B cell (primary cell): ENCODE results near the gene FAM13C. TPM values are rescaled to one million over a fixed set of nuclear protein-coding genes. Genes with fewer than 3 reads are reported as not detected.

Experiments
- ATAC-seq: fragments of 200-7000 bp; cut with Tn5 transposase; one replicate; pipeline ENCODE4 v1.10.0; 2021; ENCODE audit warnings: low read depth, mild to moderate bottlenecking, moderate number of reproducible peaks, moderate library complexity
- CTCF ChIA-PET: fragments of 350-600 bp; sonication (Branson Sonifier 250); formaldehyde crosslinking; loops from one replicate; lab custom pipeline; 2021; ENCODE audit warnings: antibody characterized with exemption, inconsistent platforms; lab: Charles Lee
- POLR2A ChIA-PET: fragments of 350-600 bp; sonication (Branson Sonifier 250); formaldehyde crosslinking; loops from one replicate; lab custom pipeline; 2021; ENCODE audit warnings: antibody characterized with exemption; lab: Charles Lee
- DNase-seq: peaks from one replicate; pipeline ENCODE4 v3.0.0; 2013
- H2AFZ ChIP-seq: 2 replicates; pipeline ENCODE4 v1.6.1; 2012; ENCODE audit warnings: mild to moderate bottlenecking, low read depth, low read length; ENCODE audit not compliant: insufficient read depth, poor library complexity, severe bottlenecking
- H3K27ac ChIP-seq, 2 donors: 1 replicate in 1 of 2; 2 replicates in 1 of 2; pipeline ENCODE4 v1.5.1; 2012 to 2013; ENCODE audit warnings: low read length in 2 of 2, mild to moderate bottlenecking in 2 of 2, moderate library complexity in 1 of 2
- H3K27me3 ChIP-seq, 4 experiments: fragments of 200-600 bp in 1 of 4; sonication (generic) in 1 of 4; replicated peaks in 1 of 4; 1 replicate in 2 of 4; 2 replicates in 2 of 4; pipeline versions ENCODE4 v1.6.1 to v1.7.0; 2013 to 2016; ENCODE audit warnings: low read length in 3 of 4, mild to moderate bottlenecking in 2 of 4, mixed read lengths in 1 of 4, moderate library complexity in 1 of 4; ENCODE audit not compliant: insufficient read depth in 4 of 4, control insufficient read depth in 3 of 4; ENCODE audit errors: control extremely low read depth in 1 of 4
- H3K36me3 ChIP-seq, 2 experiments: replicated peaks in 1 of 2; 1 replicate in 1 of 2; 2 replicates in 1 of 2; pipeline versions ENCODE4 v1.6.1 to v1.7.1; 2013; ENCODE audit warnings: low read length in 1 of 2; ENCODE audit not compliant: insufficient read depth in 2 of 2, control insufficient read depth in 1 of 2; ENCODE audit errors: control extremely low read depth in 1 of 2, extremely low read depth in 1 of 2
- H3K4me1 ChIP-seq, 2 donors: fragments of 200-600 bp in 1 of 2; sonication (generic) in 1 of 2; 1 replicate in 1 of 2; 2 replicates in 1 of 2; pipeline versions ENCODE4 v1.5.1 to v1.6.1; 2013 to 2017; ENCODE audit warnings: low read length in 2 of 2; ENCODE audit not compliant: control insufficient read depth in 2 of 2, insufficient read depth in 2 of 2
- H3K4me2 ChIP-seq: replicated peaks from 2 replicates; pipeline ENCODE3; 2012; ENCODE audit warnings: mild to moderate bottlenecking, low read depth, low read length; ENCODE audit not compliant: poor library complexity, severe bottlenecking
- H3K4me3 ChIP-seq, 5 experiments: fragments of 200-600 bp in 1 of 5; sonication (generic) in 1 of 5; 1 replicate in 3 of 5; 2 replicates in 2 of 5; pipeline versions ENCODE4 v1.5.1 to v1.7.0; 2011 to 2016; ENCODE audit warnings: low read length in 4 of 5, mild to moderate bottlenecking in 4 of 5, low read depth in 2 of 5, control low read depth in 1 of 5, moderate library complexity in 1 of 5; ENCODE audit not compliant: insufficient read depth in 1 of 5; ENCODE audit errors: control extremely low read depth in 1 of 5, extremely low read depth in 1 of 5
- H3K79me2 ChIP-seq: fragments of 200-600 bp; sonication (generic); one replicate; pipeline ENCODE4 v1.6.0; 2016; ENCODE audit warnings: low read length; ENCODE audit not compliant: control insufficient read depth, insufficient read depth
- H3K9ac ChIP-seq: fragments of 200-600 bp; sonication (generic); 2 replicates; pipeline ENCODE4 v1.6.1; 2017; ENCODE audit warnings: mild to moderate bottlenecking, low read length, moderate library complexity
- H3K9me3 ChIP-seq, 3 donors: one replicate each; pipeline versions ENCODE4 v1.6.1 to v1.7.1; 2013; ENCODE audit warnings: low read length in 2 of 3; ENCODE audit not compliant: control insufficient read depth in 2 of 3, insufficient read depth in 1 of 3; ENCODE audit errors: control extremely low read depth in 1 of 3
- H4K20me1 ChIP-seq: 2 replicates; pipeline ENCODE4 v1.6.0; 2012; ENCODE audit warnings: mild to moderate bottlenecking, low read length; ENCODE audit not compliant: insufficient read depth, control insufficient read depth, poor library complexity, severe bottlenecking
- H3K27ac Mint-ChIP-seq: one replicate; pipeline ENCODE4 v1.8.0; 2021; ENCODE audit warnings: mixed read lengths
- H3K27me3 Mint-ChIP-seq: one replicate; pipeline ENCODE4 v1.8.0; 2021; ENCODE audit warnings: mixed read lengths
- H3K4me1 Mint-ChIP-seq: one replicate; pipeline ENCODE4 v1.8.0; 2021; ENCODE audit warnings: mixed read lengths
- H3K4me3 Mint-ChIP-seq: one replicate; pipeline ENCODE4 v1.8.0; 2021; ENCODE audit warnings: mixed read lengths
- H3K9me3 Mint-ChIP-seq: one replicate; pipeline ENCODE4 v1.8.0; 2022; ENCODE audit warnings: mixed read lengths; ENCODE audit not compliant: insufficient read depth
- EZH2 ChIP-seq: IDR thresholded peaks from 2 replicates; pipeline ENCODE4 v1.6.1; 2012; ENCODE audit warnings: borderline replicate concordance, low read depth, mild to moderate bottlenecking, moderate library complexity, low read length; ENCODE audit not compliant: insufficient read depth, poor library complexity, severe bottlenecking
- WGBS: methylation state at CpG from one replicate; pipeline ENCODE4 v1.1.5; 2013; ENCODE audit warnings: missing lambda C conversion rate; ENCODE audit not compliant: insufficient coverage; 5-methylcytosine and 5-hydroxymethylcytosine counted together
- intact Hi-C: fragments of 100-400 bp; cut with micrococcal nuclease; formaldehyde crosslinking; loops from one replicate; pipeline ENCODE4 v1.10.0; 2022
- polyA plus RNA-seq: library from polyadenylated mRNA; depleted of rRNA; stranded (reverse); fragments of >200 nt; gene quantifications from 2 replicates; pipeline ENCODE4 v1.2.3, GENCODE V29; 2012
- total RNA-seq, 2 donors: library from RNA; stranded (reverse); fragments of 120-200 nt in 1 of 2; gene quantifications; 1 replicate in 1 of 2; 2 replicates in 1 of 2; pipeline versions ENCODE4 v1.2.3 to v1.2.4, GENCODE V29; 2013 to 2022
- TF ChIP-seq, protein P1 (sequence below): fragments of 200-600 bp; IDR thresholded peaks from one replicate; pipeline ENCODE4 v1.8.0; 2022; ENCODE audit warnings: antibody characterized with exemption, mild to moderate bottlenecking

Gene FAM13C
- total and polyA plus RNA-seq, 2 donors (not counting 1 experiment from before 2014, with no cell fraction given): not detected

- Histone ChIP-seq H3K4me3 (no peak overlapping the region), H3K27me3 (no peaks in the 10 kb centered on the region), H3K9ac (no peak overlapping the region), H3K4me2 (no peak overlapping the region), H3K4me1 (no peaks in the 10 kb centered on the region), H3K79me2 (no peaks in the 10 kb centered on the region), H4K20me1 (no peaks in the 10 kb centered on the region), H2AFZ (no peak overlapping the region), H3K36me3 (no peaks in the 10 kb centered on the region), H3K9me3 (no peaks in the 10 kb centered on the region), H3K27ac (no peak overlapping the region)
- H3K9me3 Mint-ChIP-seq: no peaks in the 10 kb centered on the region
- no peaks in the 10 kb centered on the region for H3K4me1 Mint-ChIP-seq
- H3K27me3 Mint-ChIP-seq: peaks cover 2% of the 10 kb centered on the region
- CTCF ChIA-PET: no interaction called here
- TF ChIP-seq, protein P1, sequence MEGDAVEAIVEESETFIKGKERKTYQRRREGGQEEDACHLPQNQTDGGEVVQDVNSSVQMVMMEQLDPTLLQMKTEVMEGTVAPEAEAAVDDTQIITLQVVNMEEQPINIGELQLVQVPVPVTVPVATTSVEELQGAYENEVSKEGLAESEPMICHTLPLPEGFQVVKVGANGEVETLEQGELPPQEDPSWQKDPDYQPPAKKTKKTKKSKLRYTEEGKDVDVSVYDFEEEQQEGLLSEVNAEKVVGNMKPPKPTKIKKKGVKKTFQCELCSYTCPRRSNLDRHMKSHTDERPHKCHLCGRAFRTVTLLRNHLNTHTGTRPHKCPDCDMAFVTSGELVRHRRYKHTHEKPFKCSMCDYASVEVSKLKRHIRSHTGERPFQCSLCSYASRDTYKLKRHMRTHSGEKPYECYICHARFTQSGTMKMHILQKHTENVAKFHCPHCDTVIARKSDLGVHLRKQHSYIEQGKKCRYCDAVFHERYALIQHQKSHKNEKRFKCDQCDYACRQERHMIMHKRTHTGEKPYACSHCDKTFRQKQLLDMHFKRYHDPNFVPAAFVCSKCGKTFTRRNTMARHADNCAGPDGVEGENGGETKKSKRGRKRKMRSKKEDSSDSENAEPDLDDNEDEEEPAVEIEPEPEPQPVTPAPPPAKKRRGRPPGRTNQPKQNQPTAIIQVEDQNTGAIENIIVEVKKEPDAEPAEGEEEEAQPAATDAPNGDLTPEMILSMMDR: no peak
- no peak for TF ChIP-seq EZH2
- DNase-seq: no peak
- no peak for ATAC-seq
- H3K27ac Mint-ChIP-seq: no peak overlapping the region
- H3K4me3 Mint-ChIP-seq: no peak overlapping the region
- POLR2A ChIA-PET: no interaction called here
- WGBS: no CpG with 5 or more reads among the region's 1 CpG
- intact Hi-C loops: no loop called here
Observed at GRCh38 chr10:59258890-59259289, 103.5 kb downstream of the FAM13C start.

DNA sequence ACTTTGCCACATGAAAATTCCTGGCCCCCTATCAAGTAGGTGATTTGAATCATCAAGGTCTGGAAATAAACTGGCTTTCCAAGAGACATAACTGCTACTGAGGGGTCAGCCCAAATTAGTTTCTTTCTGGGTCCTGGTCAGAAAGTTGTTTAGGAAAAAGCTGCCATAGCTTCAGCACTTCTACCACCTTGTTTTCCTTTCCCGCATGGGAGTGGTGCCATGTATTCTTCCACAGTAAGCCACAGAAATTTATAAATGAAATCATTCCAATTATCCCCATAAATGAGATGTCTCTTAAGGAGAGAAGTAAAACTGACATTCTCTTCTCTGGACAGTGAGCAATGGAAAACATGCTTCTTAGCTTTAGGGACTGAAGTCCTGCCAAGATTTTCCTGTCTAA, 105.1 kb downstream of the FAM13C start:
- TF ChIP-seq EZH2: no peak
- TF ChIP-seq, protein P1: no peak
- H3K9me3 ChIP-seq: no peaks in the 10 kb centered on the region
- no peaks in the 10 kb centered on the region for H3K36me3 ChIP-seq
- CTCF ChIA-PET: no interaction called here
- DNase-seq (no peak), ATAC-seq (no peak)
- Mint-ChIP-seq H3K9me3 (no peaks in the 10 kb centered on the region), H3K27ac (no peak overlapping the region), H3K27me3 (no peaks in the 10 kb centered on the region), H3K4me1 (no peaks in the 10 kb centered on the region), H3K4me3 (no peak overlapping the region)
- no peak overlapping the region for H3K9ac ChIP-seq
- H3K4me1 ChIP-seq: no peaks in the 10 kb centered on the region
- H3K27ac ChIP-seq: no peak overlapping the region
- WGBS: no CpG with 5 or more reads among the region's 1 CpG
- no peaks in the 10 kb centered on the region for H3K27me3 ChIP-seq
- intact Hi-C loops: no loop called here
- POLR2A ChIA-PET: no interaction called here
- H3K4me2 ChIP-seq: no peak overlapping the region
- H4K20me1 ChIP-seq: no peaks in the 10 kb centered on the region
- H3K4me3 ChIP-seq: no peak overlapping the region
- no peak overlapping the region for H2AFZ ChIP-seq
- no peaks in the 10 kb centered on the region for H3K79me2 ChIP-seq
